Endothelial cell of umbilical vein (primary cell): ENCODE measurements around the gene KIAA0232. TPM values are rescaled to one million over a fixed set of nuclear protein-coding genes. Genes with fewer than 3 reads are reported as not detected.

Experiments
- BruUV-seq: library from RNA; stranded (reverse); fragments of 400-500 nt; replicated peaks from 2 replicates; lab custom pipeline; 2021; lab: Mats Ljungman, UMichigan
- CTCF ChIA-PET: fragments of 300-600, 350-600 bp; sonication (Branson Sonifier 250); formaldehyde crosslinking; loops from one replicate; lab custom pipeline; 2021; ENCODE audit warnings: antibody characterized with exemption, inconsistent platforms; lab: Charles Lee
- POLR2A ChIA-PET: fragments of 300-600, 350-600 bp; sonication (Branson Sonifier 250); formaldehyde crosslinking; loops from one replicate; lab custom pipeline; 2021; ENCODE audit warnings: antibody characterized with exemption, inconsistent platforms; lab: Charles Lee
- DNase-seq: peaks from one replicate; pipeline ENCODE4 v3.0.0-alpha.2; 2011; ENCODE audit warnings: low read depth, low spot score
- FAIRE-seq: peaks from 2 replicates; lab custom pipeline; 2011; peaks lifted over from hg19 to GRCh38; lab: Jason Lieb, UNC
- H2AFZ ChIP-seq: 2 replicates; pipeline ENCODE4 v1.6.0; 2012; ENCODE audit warnings: low read depth, low read length, control low read depth, inconsistent platforms
- H3K27ac ChIP-seq: 2 replicates; pipeline ENCODE4 v1.5.1; 2011; ENCODE audit warnings: low read depth, mild to moderate bottlenecking, control low read depth, low read length, moderate library complexity; ENCODE audit not compliant: insufficient read depth
- H3K27me3 ChIP-seq, 2 experiments: 2 replicates each; pipeline versions ENCODE4 v1.6.0 to v1.6.1; 2011; ENCODE audit warnings: low read length in 2 of 2, mixed read lengths in 1 of 2; ENCODE audit not compliant: control insufficient read depth in 2 of 2, insufficient read depth in 2 of 2
- H3K36me3 ChIP-seq, 2 experiments: 2 replicates in 1 of 2; 3 replicates in 1 of 2; pipeline ENCODE4 v1.5.1; 2011; ENCODE audit warnings: low read length in 2 of 2, mild to moderate bottlenecking in 1 of 2, moderate library complexity in 1 of 2; ENCODE audit not compliant: control insufficient read depth in 2 of 2, insufficient read depth in 2 of 2; ENCODE audit errors: extremely low read depth in 1 of 2
- H3K4me1 ChIP-seq: 3 replicates; pipeline ENCODE4 v1.5.1; 2011; ENCODE audit warnings: mild to moderate bottlenecking, low read length; ENCODE audit not compliant: control insufficient read depth, insufficient read depth; ENCODE audit errors: extremely low read depth
- H3K4me2 ChIP-seq: 2 replicates; pipeline ENCODE4 v1.6.1; 2011; ENCODE audit warnings: low read length, control low read depth, mixed read lengths; ENCODE audit not compliant: insufficient read depth
- H3K4me3 ChIP-seq, 3 experiments: fragments of 200-600 bp in 1 of 3; sonication (generic), shearing (Covaris generic) in 1 of 3; replicated peaks in 1 of 3; 2 replicates each; pipeline ENCODE4 v1.5.1; 2011 to 2016; ENCODE audit warnings: control low read depth in 3 of 3, low read length in 3 of 3, mild to moderate bottlenecking in 2 of 3, inconsistent platforms in 1 of 3, low read depth in 1 of 3, moderate library complexity in 1 of 3; ENCODE audit not compliant: insufficient read depth in 1 of 3
- H3K79me2 ChIP-seq: 2 replicates; pipeline ENCODE4 v1.6.0; 2012; ENCODE audit warnings: low read length, inconsistent platforms; ENCODE audit not compliant: control insufficient read depth, insufficient read depth
- H3K9ac ChIP-seq: replicated peaks from 2 replicates; pipeline ENCODE3; 2011; ENCODE audit warnings: low read length, control low read depth; ENCODE audit not compliant: insufficient read depth; ENCODE audit errors: extremely low read depth
- H3K9me1 ChIP-seq: replicated peaks from 3 replicates; pipeline ENCODE4 v1.6.0; 2011; ENCODE audit warnings: mild to moderate bottlenecking, low read length; ENCODE audit not compliant: control insufficient read depth, insufficient read depth; ENCODE audit errors: extremely low read depth
- H3K9me3 ChIP-seq: replicated peaks from 2 replicates; pipeline ENCODE4 v1.5.1; 2012; ENCODE audit warnings: low read length, inconsistent platforms; ENCODE audit not compliant: control insufficient read depth, insufficient read depth
- H4K20me1 ChIP-seq: replicated peaks from 2 replicates; pipeline ENCODE3; 2011; ENCODE audit warnings: mild to moderate bottlenecking, low read length; ENCODE audit not compliant: control insufficient read depth, insufficient read depth; ENCODE audit errors: extremely low read depth
- CTCF ChIP-seq, 2 donors: IDR thresholded peaks; 1 replicate in 1 of 2; 2 replicates in 1 of 2; pipeline ENCODE4 v1.5.1; 2011; ENCODE audit warnings: low read length in 2 of 2, mild to moderate bottlenecking in 2 of 2, moderate library complexity in 2 of 2, control low read depth in 1 of 2, inconsistent platforms in 1 of 2, low read depth in 1 of 2; ENCODE audit not compliant: insufficient read depth in 1 of 2; ENCODE audit errors: extremely low read depth in 1 of 2
- EZH2 ChIP-seq: IDR thresholded peaks from 2 replicates; pipeline ENCODE4 v1.6.1; 2012; ENCODE audit warnings: borderline replicate concordance, low read depth, mild to moderate bottlenecking, moderate library complexity, low read length, inconsistent platforms; ENCODE audit not compliant: severe bottlenecking
- FOS ChIP-seq: IDR thresholded peaks from 2 replicates; pipeline ENCODE4 v1.6.1; 2011; ENCODE audit warnings: mild to moderate bottlenecking, low read length, moderate library complexity, borderline replicate concordance; ENCODE audit not compliant: insufficient read depth
- GATA2 ChIP-seq: IDR thresholded peaks from 2 replicates; pipeline ENCODE4 v1.7.0; 2011; ENCODE audit warnings: low read depth, mild to moderate bottlenecking, moderate library complexity, mixed read lengths, low read length; ENCODE audit not compliant: insufficient read length, insufficient read depth
- JUN ChIP-seq: IDR thresholded peaks from 2 replicates; pipeline ENCODE4 v1.6.1; 2011; ENCODE audit warnings: borderline replicate concordance, low read depth; ENCODE audit not compliant: insufficient read length, insufficient read depth
- MAX ChIP-seq: IDR thresholded peaks from 2 replicates; pipeline ENCODE4 v1.6.1; 2011; ENCODE audit not compliant: insufficient read depth, insufficient read length
- MYC ChIP-seq: IDR thresholded peaks from one replicate; pipeline ENCODE4 v1.6.1; 2011; ENCODE audit warnings: mild to moderate bottlenecking, low read depth, low read length
- POLR2A ChIP-seq: IDR thresholded peaks from 2 replicates; pipeline ENCODE4 v1.6.1; 2012; ENCODE audit warnings: low read depth, mild to moderate bottlenecking, control low read depth, low read length
- POLR2AphosphoS5 ChIP-seq: IDR thresholded peaks from 2 replicates; pipeline ENCODE4 v1.6.1; 2012; ENCODE audit warnings: low read depth, mild to moderate bottlenecking, control low read depth, low read length, moderate library complexity; ENCODE audit not compliant: insufficient read depth
- dilution Hi-C: fragments of 300-500 bp; cut with MboI; formaldehyde crosslinking; loops from one replicate; pipeline ENCODE4 v1.15.0; 2019; ENCODE audit warnings: low sequenced_read_pairs; ENCODE audit not compliant: extremely low pct_ligation_motif_present
- intact Hi-C: fragments of 100-400 bp; cut with micrococcal nuclease; formaldehyde crosslinking; loops from one replicate; pipeline ENCODE4 v1.10.0; 2022
- polyA plus RNA-seq, 4 experiments: library from polyadenylated mRNA; depleted of rRNA in 3 of 4; stranded (reverse) in 3 of 4; unstranded in 1 of 4; fragments of >200 nt; gene quantifications; 2 replicates each; pipeline versions ENCODE4 v1.2.1 to v1.2.3, GENCODE V29; 2011 to 2012; ENCODE audit warnings: missing spikeins in 1 of 4
- total RNA-seq: library from RNA; stranded (reverse); gene quantifications from 2 replicates; pipeline ENCODE4 v1.2.3, GENCODE V29; 2021

Gene KIAA0232
- total and polyA plus RNA-seq, 2 donors (not counting 3 experiments of a cell fraction or from before 2014, with no cell fraction given): 5.3 to 18.4 TPM

GRCh38 chr4:6908432-6909112, 126.0 kb downstream of the KIAA0232 start:
- BruUV-seq: no TSS peak
- ChIA-PET POLR2A (interaction anchor here (0.6 to 1.4 kb wide), 2 partner anchors 78 to 159 kb away, joined by 3 to 6 read pairs; partner anchors contain the start of gene GRPEL1), CTCF (interaction anchor here (0.7 to 1.8 kb wide), 20 partner anchors 9 to 188 kb away, joined by 3 to 7 read pairs (median 3); partner anchors contain the start of genes GRPEL1 and TADA2B)
- Histone ChIP-seq H3K36me3 (no peaks in the 10 kb centered on the region), H3K4me3 (peak overlapping the region; percentile 65 to 80 (median 73)), H3K27me3 (peaks cover 0 to 9% of the 10 kb centered on the region in 2 experiments), H4K20me1 (no peaks in the 10 kb centered on the region), H3K9me3 (no peaks in the 10 kb centered on the region), H3K27ac (peak overlapping the region; percentile 91), H3K4me2 (peak overlapping the region; percentile 95), H2AFZ (peak overlapping the region; percentile 83), H3K9me1 (no peaks in the 10 kb centered on the region), H3K79me2 (no peaks in the 10 kb centered on the region), H3K4me1 (peaks cover 16% of the 10 kb centered on the region), H3K9ac (peak overlapping the region; percentile 93)
- FAIRE-seq (peak; percentile 59), DNase-seq (peak; percentile 38)
- intact Hi-C loops (loop anchor here (1.0 to 5.0 kb wide), 4 partner anchors 64 to 160 kb away; partner anchors contain the start of genes GRPEL1 and TADA2B), dilution Hi-C loops (no loop called here)
- no peak for TF ChIP-seq POLR2A
- TF ChIP-seq JUN: no peak
- TF ChIP-seq CTCF (IDR thresholded peaks at IDR 0.05; ENCODE audit: extremely low read depth in 1 of 2, insufficient read depth in 1 of 2, low read depth in 1 of 2, low read length in 2 of 2): no peak
- TF ChIP-seq POLR2AphosphoS5: no peak
- no peak for TF ChIP-seq MAX
- TF ChIP-seq FOS: no peak
- no peak for TF ChIP-seq GATA2
- TF ChIP-seq EZH2: peak; percentile 47
- no peak for TF ChIP-seq MYC
